HG03045 (cell line): ENCODE measurements around the gene SNX24.

Source experiments
- ATAC-seq: cut with Tn5 transposase; IDR thresholded peaks from one replicate; pipeline ENCODE4 v1.9.1; 2021; ENCODE audit warnings: mild to moderate bottlenecking, moderate library complexity; ENCODE audit not compliant: unreplicated experiment

The SNX24 gene

DNA sequence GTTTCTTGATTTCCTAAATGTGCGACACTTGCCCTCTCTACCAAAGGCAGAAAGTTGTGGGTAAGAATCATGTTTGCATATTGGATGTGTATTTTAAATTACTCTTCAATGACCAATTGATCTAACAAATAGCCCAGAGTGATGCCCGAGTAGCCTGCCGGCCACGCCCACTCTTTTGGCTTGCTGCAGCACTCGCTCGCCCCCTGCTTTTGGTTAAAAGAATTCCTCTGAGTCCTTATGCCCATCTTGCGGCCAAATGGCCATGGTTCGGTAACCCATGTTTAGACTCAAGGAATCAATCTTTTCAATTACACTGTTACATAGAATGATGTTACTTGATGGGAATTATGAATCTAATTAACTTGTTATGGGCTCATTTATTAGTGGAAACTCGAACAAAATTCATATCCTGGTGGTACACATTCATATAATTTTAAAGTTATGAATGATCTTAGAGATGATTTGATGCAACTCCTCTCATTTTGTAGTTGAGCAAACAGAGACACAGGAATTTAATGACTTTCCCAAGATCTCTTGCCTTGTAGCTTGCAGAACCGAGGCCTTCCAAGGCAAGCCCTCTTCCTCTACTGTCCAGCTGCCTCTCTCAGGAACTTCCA lies 154.6 kb downstream of the SNX24 start:
- ATAC-seq: peak; percentile 89

GRCh38 chr5:123000731-123001130 lies 155.3 kb downstream of the SNX24 start:
- ATAC-seq: no peak

GRCh38 chr5:123001808-123002207 lies 156.4 kb downstream of the SNX24 start:
- no peak for ATAC-seq

- no peak for ATAC-seq
These were observed 161.8 kb downstream of the SNX24 start for GRCh38 chr5:123007182-123007581.

DNA sequence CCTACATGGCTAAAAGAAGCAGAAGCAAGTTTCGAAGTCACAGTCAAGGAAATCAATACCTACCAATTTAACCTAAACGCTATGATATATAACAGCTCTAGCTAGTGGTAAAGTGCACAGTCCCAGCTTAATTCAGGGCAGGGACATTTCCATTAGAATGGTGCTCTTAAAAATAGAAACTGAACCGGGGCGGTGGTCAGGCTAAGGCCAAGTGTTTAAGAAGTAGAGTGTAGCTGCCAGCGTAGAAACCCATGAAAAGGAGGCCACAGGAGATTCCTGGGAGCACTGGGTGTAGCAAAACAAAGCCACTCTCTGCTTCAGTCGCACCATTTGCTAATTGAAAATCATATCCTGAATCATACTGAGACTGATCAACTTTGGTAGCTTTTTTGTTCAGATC lies 162.3 kb downstream of the SNX24 start:
- ATAC-seq: no peak

DNA sequence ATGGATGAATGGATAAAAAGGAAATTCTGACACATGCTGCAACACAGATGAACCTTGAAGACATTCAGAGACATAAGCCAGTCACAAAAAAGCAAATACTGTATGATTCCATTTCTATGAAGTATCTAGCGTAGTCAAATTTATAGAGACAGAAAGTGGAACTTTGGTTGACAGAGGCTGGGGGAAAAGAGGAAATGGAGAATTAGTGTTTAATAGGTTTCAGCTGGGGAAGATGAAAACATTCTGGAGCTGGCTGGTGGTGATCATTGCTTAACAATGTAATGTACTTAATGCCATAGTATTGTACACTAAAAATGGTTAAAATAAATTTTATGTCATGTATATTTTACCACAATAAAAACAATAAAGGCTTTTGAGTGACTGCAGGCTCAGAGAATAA lies 166.9 kb downstream of the SNX24 start:
- no peak for ATAC-seq

DNA sequence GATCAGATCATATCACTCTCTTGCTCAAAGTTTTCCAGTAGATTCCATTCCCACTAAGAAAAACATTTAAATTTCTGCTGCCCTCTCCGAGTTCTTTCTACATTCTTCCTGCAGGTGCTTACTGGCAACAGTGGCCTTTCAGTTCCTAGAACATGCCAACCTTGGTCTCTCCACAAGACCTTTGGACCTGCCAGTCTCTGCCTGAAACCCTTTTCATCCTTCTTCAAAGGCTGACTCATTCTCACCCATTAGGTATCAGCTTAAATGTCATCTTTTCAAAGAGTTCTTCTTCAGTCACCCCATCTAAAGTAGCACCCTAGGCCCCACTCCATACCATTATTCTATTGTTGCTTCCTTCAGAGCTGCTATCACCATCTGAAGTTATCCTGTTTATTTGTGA lies 169.3 kb downstream of the SNX24 start:
- ATAC-seq: no peak

DNA sequence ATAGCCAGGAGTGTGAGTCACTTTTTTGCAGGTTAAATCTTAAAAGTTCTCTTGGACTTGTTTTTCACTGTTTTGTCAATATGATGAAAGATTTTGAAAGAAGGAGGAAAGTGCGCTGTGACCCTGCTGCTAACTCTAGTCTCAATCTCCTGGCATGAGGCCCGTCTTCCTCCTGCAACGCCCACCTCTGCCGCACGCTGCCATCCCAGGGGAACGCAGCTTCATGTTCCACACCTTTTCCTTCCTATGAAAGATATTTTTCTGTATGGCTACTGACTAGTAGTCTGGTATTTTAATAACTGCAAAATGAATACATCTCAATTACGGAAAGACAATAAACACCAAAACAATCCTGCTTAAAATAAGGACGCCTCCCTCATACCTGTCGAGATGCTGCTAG lies 182.8 kb downstream of the SNX24 start:
- ATAC-seq: no peak

DNA sequence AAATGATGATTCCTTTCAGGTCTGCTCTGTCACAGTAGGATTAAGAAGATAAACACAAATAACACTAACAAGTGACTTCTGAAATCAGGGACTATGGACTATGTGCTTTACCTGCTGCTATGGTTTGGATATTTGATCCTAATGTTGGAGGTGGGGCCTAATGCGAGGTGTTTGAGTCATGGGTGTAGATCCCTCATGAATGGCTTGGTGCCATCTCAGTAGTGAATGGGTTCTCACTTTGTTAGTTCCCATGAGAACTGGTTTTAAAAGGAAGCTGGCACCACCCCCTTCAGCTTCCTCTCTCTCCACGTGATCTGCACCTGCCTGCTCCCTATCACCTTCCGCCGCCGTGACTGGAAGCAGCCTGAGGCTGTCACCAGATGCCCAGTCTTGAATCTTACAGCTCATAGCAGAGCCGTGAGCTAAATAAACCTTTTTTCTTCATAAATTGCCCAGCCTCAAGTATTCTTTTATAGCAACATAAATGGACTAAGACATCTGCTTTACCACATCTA lies 187.8 kb downstream of the SNX24 start:
- ATAC-seq: no peak

DNA sequence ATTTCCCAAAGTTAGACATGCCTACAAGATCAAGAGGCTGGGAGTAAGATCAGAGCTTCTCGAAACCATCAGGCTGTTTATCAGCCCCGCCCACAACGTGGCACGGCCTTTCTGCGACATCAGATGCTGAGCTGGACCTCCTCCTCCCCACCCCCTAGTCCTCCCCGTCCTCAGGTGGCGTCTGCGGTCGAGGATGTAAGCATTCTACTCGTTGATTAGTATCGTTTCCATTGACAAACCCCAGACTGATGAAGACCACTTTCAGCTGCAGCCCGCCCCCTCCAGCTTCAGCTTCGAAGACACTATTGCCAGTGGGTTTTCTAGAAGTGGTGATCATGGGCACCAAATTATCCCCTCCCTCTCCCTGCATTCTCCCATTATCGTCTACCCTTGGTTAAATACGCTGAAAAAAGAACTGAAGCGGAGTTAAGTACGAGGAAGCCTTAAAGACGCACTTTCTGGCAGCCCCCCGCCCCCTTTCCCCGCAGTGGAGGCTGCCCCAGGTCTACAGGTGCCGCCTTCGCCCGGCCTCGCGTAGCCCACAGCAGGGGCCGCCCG lies 190.0 kb downstream of the SNX24 start:
- ATAC-seq: no peak

DNA sequence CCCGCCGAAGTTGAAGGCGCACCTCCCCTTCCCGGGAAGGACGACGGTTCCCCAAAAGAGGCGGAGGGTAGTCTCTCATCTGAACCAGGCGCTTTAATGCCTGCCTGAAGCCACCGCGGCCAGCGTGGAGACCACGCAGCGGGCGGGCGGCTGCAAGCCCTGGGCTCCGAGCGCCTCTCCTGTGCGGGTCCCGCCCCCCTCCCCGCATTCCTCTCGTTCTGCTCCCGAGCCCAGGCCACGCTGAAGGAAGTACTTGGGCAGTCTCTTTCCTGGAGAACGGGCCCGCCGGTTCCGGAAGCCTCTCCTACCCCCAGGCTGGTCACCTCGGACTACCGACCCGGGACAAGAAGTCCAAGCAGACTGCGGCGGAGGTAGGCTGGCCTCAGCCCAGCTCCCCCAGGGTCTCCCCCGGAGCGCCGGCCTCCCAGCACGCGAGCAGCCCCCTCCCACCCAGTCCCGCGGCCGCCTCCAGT lies 190.5 kb downstream of the SNX24 start:
- ATAC-seq: peak; percentile 9

DNA sequence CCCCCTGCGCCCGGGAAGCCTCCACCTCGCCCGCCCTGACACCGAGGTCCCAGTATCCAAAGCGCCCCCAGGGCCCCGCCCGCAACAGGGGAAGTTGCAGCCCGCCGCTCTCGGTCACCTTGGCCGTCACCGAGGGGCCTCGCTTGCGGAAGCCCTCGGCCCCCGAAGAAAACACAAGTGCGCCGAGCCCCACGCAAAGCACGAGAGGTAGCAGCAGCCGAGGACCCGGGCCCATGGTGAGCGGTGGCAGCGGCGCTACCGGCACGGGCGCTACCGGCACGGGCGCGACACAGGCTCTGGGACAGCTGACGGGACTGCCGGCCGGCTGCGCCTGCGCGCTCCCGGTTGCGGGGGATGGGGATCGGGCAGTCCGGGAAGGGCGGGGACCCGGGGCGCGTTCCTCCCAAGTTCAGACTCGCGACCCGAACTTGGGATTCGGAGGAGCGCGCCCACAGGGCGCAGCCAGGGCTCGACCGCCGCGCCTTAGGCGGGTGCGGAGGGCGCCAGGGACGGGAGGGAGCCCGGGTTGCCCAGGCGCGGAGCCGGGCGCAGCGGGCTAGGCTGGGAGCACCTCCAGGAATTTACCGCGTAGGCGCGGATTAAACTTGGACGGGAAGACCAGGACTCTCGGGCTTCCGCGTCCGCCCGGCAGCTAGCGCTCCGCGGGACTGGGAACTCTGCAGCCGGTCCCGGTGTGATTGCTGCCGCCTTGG lies 191.1 kb downstream of the SNX24 start, which contains the start of gene PPIC:
TSS of gene PPIC (minus strand) at position 335 of the 713 bp plus-strand sequence. CDS start at position 235, 100 bp downstream.
- ATAC-seq: peak; percentile 60

DNA sequence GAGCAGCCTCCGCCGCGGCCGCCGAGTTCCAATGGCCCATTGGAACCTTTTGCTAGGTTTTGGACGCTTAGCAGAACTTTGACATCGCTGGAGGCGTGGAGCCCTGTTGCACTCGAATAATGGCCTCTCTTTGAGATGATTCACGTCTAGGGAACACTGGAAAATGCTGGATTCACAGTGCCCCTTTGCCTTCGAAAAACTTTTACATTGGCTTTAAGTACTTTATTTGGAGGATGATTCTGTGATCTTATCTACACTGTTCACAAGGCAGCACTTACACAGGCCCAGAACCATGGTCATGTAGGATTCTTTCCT lies 191.6 kb downstream of the SNX24 start:
- no peak for ATAC-seq

DNA sequence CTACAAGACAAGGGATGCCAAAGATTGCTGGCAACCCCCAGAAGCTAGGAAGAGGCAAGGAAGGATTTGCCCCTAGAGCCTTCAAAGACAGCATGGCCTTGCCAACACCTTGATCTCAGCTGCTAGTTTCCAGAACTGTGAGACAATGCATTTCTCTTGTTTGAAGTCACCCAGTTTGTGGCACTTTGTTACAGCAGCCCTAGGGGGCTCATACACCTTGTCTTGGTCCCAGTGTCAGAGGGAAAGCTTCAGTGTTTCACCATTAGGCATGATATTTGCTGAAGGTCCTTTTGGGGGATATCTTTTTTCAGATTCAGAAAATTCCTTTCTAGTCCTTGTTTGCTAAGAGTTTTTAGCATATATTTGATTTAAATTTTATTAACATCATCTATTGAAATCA lies 194.3 kb downstream of the SNX24 start:
- no peak for ATAC-seq

DNA sequence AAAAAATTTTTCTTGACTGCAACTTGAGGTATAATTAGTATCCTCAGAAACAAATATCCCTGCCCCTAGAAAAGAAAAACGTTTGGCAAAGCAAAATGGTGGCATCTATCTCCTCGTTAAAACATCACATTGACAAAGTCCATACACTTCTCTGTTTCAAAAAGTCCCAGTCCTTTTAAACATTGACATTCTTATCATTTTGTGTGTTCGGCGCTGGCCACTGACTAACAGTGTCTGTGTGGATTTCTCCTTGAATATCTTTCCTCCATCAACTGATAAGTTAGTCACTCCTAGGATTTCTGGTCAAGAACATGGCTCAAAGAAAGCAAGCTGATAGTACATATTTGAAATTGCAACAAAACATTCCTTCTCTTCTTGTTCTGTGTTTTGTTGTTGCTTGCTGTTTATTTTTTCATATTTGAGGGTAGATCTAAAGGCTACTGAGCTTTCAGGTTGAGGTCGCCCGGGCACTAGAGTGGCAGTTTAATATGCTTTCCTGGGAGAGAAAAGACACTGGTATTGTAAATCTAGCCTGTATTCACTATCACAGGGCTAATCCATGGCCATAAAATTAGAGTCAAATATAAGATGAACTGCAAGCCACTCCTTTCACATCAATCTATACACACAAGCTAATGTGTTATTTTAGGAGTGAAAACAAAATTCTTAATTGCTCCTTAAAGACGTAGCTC lies 199.7 kb downstream of the SNX24 start:
- no peak for ATAC-seq

GRCh38 chr5:123046222-123046621 lies 200.8 kb downstream of the SNX24 start:
- no peak for ATAC-seq

DNA sequence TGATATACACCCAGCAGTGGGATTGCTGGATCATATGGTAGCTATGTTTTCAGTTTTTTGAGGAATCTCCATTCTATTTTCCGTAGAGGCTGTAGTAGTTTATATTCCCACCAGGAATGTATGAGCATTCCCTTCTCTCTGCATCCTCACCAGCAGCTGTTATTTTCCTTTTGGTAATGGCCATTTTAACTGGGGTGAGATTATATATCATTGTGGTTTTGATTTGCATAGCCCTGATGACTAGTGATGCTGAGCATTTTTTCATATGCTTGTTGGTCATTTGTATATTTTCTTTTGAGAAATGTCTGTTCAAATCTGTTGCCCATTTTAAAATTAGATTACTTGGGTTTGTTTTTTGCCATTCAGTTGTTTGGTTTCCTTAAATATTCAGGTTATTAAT lies 202.3 kb downstream of the SNX24 start:
- ATAC-seq: no peak

- ATAC-seq: no peak
These were observed 205.8 kb downstream of the SNX24 start for GRCh38 chr5:123051206-123051605.
